ENCODE measurements around the gene ISCA2.

GRCh38 chr14:74490486-74490885 is 3.1 kb upstream of the ISCA2 start:
- no peak for TF ChIP-seq POLR2AphosphoS5 (IDR thresholded peaks at IDR 0.05; ENCODE audit: control insufficient read depth, insufficient read depth, low read depth, low read length)
- no peak for TF ChIP-seq HLTF (IDR thresholded peaks at IDR 0.05)
- TF ChIP-seq MYNN (IDR thresholded peaks at IDR 0.05): no peak
- TF ChIP-seq MYNN (CRISPR knock-in tag; IDR thresholded peaks at IDR 0.05): no peak
- TF ChIP-seq CTCF (IDR thresholded peaks at IDR 0.05 in 2 of 3, conservative IDR thresholded peaks at IDR 0.05 in 1 of 3; ENCODE audit: insufficient read depth in 2 of 3, low read depth in 1 of 3, low read length in 3 of 3): no peak
- TF ChIP-seq MAZ (CRISPR knock-in tag; conservative IDR thresholded peaks at IDR 0.05 in 1 of 2, IDR thresholded peaks at IDR 0.05 in 1 of 2): no peak
- TF ChIP-seq JUNB (CRISPR knock-in tag; conservative IDR thresholded peaks at IDR 0.05): no peak
- TF ChIP-seq, protein P1, sequence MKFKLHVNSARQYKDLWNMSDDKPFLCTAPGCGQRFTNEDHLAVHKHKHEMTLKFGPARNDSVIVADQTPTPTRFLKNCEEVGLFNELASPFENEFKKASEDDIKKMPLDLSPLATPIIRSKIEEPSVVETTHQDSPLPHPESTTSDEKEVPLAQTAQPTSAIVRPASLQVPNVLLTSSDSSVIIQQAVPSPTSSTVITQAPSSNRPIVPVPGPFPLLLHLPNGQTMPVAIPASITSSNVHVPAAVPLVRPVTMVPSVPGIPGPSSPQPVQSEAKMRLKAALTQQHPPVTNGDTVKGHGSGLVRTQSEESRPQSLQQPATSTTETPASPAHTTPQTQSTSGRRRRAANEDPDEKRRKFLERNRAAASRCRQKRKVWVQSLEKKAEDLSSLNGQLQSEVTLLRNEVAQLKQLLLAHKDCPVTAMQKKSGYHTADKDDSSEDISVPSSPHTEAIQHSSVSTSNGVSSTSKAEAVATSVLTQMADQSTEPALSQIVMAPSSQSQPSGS (CRISPR knock-in tag; IDR thresholded peaks at IDR 0.05): no peak
- no peak for TF ChIP-seq MAFG (tag; conservative IDR thresholded peaks at IDR 0.05)
- no peak for TF ChIP-seq SAFB2 (IDR thresholded peaks at IDR 0.05; ENCODE audit: borderline replicate concordance, low read depth, low read length, severe bottlenecking)
- TF ChIP-seq NFATC3 (IDR thresholded peaks at IDR 0.05): no peak

Data from K562 (cell line).